Measurements from ENCODE around the gene TYMS.

Gene TYMS

GRCh38 chr18:669077-669476, 11.6 kb downstream of the TYMS start:
- TF ChIP-seq NFIC (IDR thresholded peaks at IDR 0.05) = no peak
- TF ChIP-seq ZBTB7A (IDR thresholded peaks at IDR 0.05; ENCODE audit: low read depth) = no peak
- no peak for TF ChIP-seq RAD21 (IDR thresholded peaks at IDR 0.05; ENCODE audit: low read depth)
- TF ChIP-seq TAF1 (IDR thresholded peaks at IDR 0.05; ENCODE audit: low read depth) = no peak
- TF ChIP-seq CEBPB (IDR thresholded peaks at IDR 0.05) = no peak
- no peak for TF ChIP-seq EGR1 (IDR thresholded peaks at IDR 0.05)
- TF ChIP-seq TEAD4 (IDR thresholded peaks at IDR 0.05) = no peak
- no peak for TF ChIP-seq TCF12 (IDR thresholded peaks at IDR 0.05; ENCODE audit: low read depth)
- TF ChIP-seq CREB1 (IDR thresholded peaks at IDR 0.05; ENCODE audit: low read depth) = no peak
- no peak for TF ChIP-seq FOXM1 (IDR thresholded peaks at IDR 0.05; ENCODE audit: borderline replicate concordance, low read depth)

DNA sequence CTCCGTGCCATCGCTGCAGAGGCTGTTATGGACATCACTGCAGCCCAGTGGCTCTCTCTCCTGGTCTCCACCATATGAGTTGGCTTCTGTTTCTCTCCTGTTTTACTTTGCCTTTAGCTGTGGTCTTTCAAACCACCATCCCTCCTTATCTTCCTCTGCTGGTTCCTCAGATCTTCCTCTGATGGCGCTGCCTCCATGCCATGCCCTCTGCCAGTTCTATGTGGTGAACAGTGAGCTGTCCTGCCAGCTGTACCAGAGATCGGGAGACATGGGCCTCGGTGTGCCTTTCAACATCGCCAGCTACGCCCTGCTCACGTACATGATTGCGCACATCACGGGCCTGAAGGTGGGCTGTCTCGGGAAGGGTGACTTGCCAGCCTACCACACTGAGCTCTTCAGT, 13.1 kb downstream of the TYMS start:
- TF ChIP-seq CEBPB (IDR thresholded peaks at IDR 0.05) (no peak), CREB1 (IDR thresholded peaks at IDR 0.05; ENCODE audit: low read depth) (no peak), EGR1 (IDR thresholded peaks at IDR 0.05) (no peak), REST (IDR thresholded peaks at IDR 0.05; ENCODE audit: low read depth) (no peak)

DNA sequence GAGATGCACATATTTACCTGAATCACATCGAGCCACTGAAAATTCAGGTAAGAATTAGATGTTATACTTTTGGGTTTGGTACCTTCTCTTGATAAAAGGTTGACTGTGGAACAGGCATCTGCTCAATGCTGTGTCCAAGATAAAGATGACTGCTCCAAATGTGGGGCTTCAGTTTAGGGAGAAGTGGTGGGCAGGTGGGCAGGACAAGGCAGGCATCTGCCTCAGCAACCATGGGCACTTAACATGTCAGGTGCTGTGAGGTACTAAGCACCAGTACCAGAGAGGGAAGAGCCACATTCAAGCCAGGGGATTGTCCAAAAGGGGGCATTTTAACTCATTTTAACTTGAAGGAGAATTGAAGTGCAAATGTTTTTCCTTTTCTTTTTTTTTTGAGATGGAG, 14.0 kb downstream of the TYMS start:
- TF ChIP-seq TEAD4 (IDR thresholded peaks at IDR 0.05) (no peak), CEBPB (IDR thresholded peaks at IDR 0.05) (no peak), ZBTB7A (IDR thresholded peaks at IDR 0.05; ENCODE audit: low read depth) (no peak), TCF12 (IDR thresholded peaks at IDR 0.05; ENCODE audit: low read depth) (no peak), RAD21 (IDR thresholded peaks at IDR 0.05; ENCODE audit: low read depth) (no peak), MAX (IDR thresholded peaks at IDR 0.05) (no peak)
- TF ChIP-seq, protein P1, sequence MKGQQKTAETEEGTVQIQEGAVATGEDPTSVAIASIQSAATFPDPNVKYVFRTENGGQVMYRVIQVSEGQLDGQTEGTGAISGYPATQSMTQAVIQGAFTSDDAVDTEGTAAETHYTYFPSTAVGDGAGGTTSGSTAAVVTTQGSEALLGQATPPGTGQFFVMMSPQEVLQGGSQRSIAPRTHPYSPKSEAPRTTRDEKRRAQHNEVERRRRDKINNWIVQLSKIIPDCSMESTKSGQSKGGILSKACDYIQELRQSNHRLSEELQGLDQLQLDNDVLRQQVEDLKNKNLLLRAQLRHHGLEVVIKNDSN (IDR thresholded peaks at IDR 0.05) = no peak

GRCh38 chr18:673317-673716, 15.9 kb downstream of the TYMS start:
- TF ChIP-seq FOXM1 (IDR thresholded peaks at IDR 0.05; ENCODE audit: borderline replicate concordance, low read depth) (no peak), CREB1 (IDR thresholded peaks at IDR 0.05; ENCODE audit: low read depth) (no peak), RAD21 (IDR thresholded peaks at IDR 0.05; ENCODE audit: low read depth) (no peak), TEAD4 (IDR thresholded peaks at IDR 0.05) (no peak)

DNA sequence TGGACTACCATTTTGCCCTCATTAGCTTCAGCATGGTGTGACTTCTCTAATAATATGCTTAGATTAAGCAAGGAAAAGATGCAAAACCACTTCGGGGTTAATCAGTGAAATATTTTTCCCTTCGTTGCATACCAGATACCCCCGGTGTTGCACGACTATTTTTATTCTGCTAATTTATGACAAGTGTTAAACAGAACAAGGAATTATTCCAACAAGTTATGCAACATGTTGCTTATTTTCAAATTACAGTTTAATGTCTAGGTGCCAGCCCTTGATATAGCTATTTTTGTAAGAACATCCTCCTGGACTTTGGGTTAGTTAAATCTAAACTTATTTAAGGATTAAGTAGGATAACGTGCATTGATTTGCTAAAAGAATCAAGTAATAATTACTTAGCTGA, 16.3 kb downstream of the TYMS start:
- no peak for TF ChIP-seq EGR1 (IDR thresholded peaks at IDR 0.05)
- TF ChIP-seq MAX (IDR thresholded peaks at IDR 0.05) = no peak
- no peak for TF ChIP-seq RAD21 (IDR thresholded peaks at IDR 0.05; ENCODE audit: low read depth)
- TF ChIP-seq EP300 (IDR thresholded peaks at IDR 0.05; ENCODE audit: borderline replicate concordance) = no peak

DNA sequence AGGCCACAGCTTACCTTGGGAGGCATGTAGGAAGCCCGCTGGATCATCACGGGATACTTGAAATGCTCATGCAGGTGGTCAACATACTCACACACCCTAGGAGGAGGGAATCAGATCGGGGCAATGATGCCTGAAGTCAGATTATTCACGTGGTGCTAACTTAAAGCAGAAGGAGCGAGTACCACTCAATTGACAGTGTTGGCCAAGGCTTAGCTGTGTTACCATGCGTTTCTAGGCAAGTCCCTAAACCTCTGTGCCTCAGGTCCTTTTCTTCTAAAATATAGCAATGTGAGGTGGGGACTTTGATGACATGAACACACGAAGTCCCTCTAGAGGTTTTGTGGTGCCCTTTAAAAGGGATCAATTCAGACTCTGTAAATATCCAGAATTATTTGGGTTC, 17.9 kb downstream of the TYMS start:
- no peak for TF ChIP-seq EP300 (IDR thresholded peaks at IDR 0.05; ENCODE audit: borderline replicate concordance)
- TF ChIP-seq REST (IDR thresholded peaks at IDR 0.05; ENCODE audit: low read depth) = no peak
- no peak for TF ChIP-seq NFIC (IDR thresholded peaks at IDR 0.05)
- no peak for TF ChIP-seq TCF12 (IDR thresholded peaks at IDR 0.05; ENCODE audit: low read depth)
- no peak for TF ChIP-seq YY1 (IDR thresholded peaks at IDR 0.05; ENCODE audit: low read depth)
- TF ChIP-seq ZBTB7A (IDR thresholded peaks at IDR 0.05; ENCODE audit: low read depth) = no peak
- no peak for TF ChIP-seq CEBPB (IDR thresholded peaks at IDR 0.05)

DNA sequence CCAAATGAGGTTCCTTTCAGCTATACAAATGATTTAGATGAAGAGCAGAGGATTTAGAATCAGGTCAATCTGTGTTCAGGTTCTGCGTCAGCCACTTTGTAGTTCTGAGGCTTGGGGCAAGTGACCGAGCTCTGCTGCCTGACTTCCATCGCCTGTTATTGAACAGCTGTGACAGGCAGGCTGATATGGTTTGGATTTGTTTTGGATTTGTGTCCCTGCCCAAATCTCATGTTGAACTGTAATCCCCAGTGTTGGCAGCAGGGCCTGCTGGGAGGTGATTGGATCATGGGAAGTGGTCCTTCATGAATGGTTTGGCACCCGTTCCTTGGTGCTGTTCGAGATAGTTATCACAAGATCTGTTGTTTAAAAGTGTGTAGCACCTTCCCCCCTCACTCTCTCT, 18.6 kb downstream of the TYMS start:
- TF ChIP-seq FOXM1 (IDR thresholded peaks at IDR 0.05; ENCODE audit: borderline replicate concordance, low read depth) (no peak), MAX (IDR thresholded peaks at IDR 0.05) (no peak), EP300 (IDR thresholded peaks at IDR 0.05; ENCODE audit: borderline replicate concordance) (no peak), CEBPB (IDR thresholded peaks at IDR 0.05) (no peak), ZBTB7A (IDR thresholded peaks at IDR 0.05; ENCODE audit: low read depth) (no peak), RAD21 (IDR thresholded peaks at IDR 0.05; ENCODE audit: low read depth) (no peak), YY1 (IDR thresholded peaks at IDR 0.05; ENCODE audit: low read depth) (no peak), TEAD4 (IDR thresholded peaks at IDR 0.05) (no peak), EGR1 (IDR thresholded peaks at IDR 0.05) (no peak), NFIC (IDR thresholded peaks at IDR 0.05) (no peak), TCF12 (IDR thresholded peaks at IDR 0.05; ENCODE audit: low read depth) (no peak), TAF1 (IDR thresholded peaks at IDR 0.05; ENCODE audit: low read depth) (no peak), REST (IDR thresholded peaks at IDR 0.05; ENCODE audit: low read depth) (no peak), CREB1 (IDR thresholded peaks at IDR 0.05; ENCODE audit: low read depth) (no peak)
- TF ChIP-seq, protein P1 (IDR thresholded peaks at IDR 0.05) = no peak
